HL-60/S4 (cell line): ENCODE measurements around the gene HOXB9.

Source experiments
- in situ Hi-C: fragments of 300-500 bp; cut with MboI; formaldehyde crosslinking; loops from 2 replicates; pipeline ENCODE4 v1.14.3; 2022; ENCODE audit warnings: low sequenced_read_pairs

HOXB9 gene

DNA sequence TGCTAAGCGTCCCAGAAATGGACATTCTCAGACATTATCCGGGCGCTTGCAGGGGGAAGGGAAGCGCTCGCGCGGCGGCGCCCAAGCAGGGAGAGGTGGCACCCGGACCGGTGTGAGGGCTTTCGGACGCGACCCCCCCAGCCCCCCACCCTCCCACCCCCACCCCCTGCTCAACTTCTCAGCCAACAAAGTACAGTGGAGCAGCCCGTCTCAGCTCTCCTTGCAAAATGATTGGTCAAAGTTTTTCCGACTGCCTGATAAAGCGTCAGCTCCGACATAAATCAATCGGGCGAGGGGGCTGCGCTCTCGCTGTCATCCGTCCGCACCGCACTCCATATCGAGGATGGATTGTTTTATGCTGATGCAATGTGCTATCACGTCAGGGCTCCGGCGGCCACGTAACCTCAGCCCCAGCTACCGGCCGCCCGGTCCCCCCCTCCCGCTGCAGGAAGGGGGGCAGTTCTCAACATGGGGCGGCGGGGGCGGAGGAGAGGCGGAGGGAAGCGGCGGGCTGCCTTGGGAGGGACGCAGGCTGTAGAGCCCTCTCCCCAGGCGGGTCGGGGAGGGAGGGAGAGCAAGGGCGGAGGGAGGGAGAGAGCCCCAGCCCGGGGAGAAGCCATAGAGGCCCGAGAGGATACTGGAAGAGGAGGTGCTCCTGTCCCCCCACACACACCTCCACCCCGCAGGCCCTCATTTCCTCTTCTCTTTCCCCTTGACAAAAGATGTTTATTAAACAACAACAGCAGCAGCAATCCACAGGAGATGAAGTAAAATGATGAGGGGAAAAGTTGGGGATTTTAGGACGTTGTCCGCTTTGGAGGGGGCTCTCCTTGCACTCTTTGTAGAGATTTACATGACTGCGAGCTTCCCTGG is at the start of gene HOXB9:
Gene HOXB9 (minus strand): TSS at position 114 of the 873 bp plus-strand sequence. CDS start 89 bp downstream, at position 25.
- in situ Hi-C loops = no loop called here

DNA sequence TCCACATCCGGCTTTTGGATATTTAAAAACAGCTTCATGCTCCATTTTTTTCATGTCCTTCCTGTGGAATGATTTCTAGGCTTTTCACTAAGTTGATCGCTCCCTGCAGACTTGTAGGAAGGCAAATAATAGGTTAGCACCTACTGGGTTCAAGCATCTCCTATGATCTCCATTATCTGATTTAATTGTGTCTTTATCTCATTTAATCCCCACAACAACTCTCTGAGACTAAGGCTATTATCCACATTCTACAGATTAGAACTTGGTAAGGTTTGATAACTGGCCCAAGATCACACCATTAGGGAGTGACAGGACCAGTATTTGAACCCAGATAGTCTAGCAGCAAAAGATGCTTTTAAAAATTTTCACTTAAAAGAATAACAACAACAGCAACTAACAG is 46.2 kb upstream of the HOXB9 start:
- in situ Hi-C loops = loop anchor here (10.0 kb wide), 1 partner anchor 122 kb away; no protein-coding TSS in a partner anchor

DNA sequence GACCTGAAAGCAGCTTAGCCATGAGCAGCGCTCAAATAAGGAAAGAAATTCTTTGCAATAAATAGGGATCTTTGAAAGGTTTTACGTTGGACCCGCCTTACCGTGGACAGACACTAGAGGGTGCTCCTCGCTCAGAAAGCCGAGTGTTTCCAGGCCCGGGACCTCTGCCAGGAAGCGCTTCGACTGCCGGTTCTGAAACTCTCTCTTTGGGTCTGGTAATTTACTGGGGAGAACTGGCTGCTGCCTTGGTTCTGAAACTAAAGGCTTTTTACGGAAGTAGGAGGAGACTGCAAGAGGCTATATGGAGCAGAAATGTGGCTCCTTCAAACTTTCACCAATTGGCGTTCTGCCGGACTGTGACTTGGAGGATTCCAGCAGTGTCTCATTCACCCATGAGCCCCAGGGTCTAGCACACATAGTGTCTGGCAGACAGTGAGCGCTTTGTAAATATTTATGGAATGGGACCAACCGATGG is 45.6 kb upstream of the HOXB9 start:
- in situ Hi-C loops = loop anchor here (10.0 kb wide), 1 partner anchor 123 kb away; no protein-coding TSS in a partner anchor

DNA sequence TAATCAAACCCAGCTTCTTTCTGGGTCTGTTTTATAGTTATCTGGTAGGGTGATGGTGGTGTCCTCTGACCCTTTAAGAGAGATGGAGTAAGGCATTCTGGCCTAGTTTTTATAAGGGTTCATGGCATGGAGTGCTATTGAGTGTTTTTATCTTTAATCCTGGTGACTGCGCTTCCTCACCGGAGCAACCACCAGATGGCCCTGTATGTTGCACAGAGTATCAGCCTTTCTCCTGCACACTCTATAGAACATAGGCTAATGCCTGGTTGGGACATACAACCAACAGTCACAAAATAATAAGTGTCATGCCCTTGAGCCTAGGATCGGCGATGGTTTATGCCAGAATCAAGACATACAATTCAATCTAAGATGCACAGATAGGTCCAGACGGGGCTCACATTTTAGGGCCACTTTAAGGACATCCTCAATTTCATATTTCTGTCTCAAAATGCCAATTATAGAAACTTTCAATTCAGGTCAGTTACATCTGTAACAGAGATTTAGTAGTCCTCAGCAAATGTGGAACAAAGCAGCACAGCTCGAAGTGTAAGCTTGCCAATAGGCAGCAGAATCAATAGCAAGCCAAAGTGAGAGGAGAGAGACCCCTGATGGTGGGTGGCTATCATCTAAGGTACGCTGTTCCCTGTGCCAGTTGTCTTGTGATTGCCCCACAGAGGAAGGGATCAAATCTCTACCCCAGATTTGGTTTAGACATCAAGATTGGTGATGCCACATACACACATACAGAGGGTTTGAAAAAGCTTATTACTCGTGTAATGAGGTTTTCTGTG is 37.2 kb upstream of the HOXB9 start:
- in situ Hi-C loops = no loop called here

DNA sequence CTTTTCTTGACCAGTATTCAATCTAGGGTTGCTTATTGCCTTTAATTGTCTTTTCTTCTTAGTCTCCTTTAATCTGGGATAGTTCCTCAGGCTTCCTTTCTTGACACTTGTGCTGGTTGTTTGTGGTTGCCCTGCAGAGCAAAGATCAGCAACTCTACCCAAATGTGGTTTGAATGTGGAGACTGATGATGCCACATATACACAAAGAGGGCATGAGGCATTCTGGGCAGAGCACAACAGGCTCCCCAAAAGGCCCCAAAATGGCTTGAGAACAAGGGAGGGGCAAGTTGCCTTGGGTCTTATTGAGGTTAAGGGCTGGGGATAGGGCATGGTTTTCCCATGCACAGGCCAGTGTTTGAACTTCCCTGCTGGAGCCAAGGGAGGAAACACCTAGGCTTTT is 29.8 kb upstream of the HOXB9 start:
- in situ Hi-C loops = no loop called here

DNA sequence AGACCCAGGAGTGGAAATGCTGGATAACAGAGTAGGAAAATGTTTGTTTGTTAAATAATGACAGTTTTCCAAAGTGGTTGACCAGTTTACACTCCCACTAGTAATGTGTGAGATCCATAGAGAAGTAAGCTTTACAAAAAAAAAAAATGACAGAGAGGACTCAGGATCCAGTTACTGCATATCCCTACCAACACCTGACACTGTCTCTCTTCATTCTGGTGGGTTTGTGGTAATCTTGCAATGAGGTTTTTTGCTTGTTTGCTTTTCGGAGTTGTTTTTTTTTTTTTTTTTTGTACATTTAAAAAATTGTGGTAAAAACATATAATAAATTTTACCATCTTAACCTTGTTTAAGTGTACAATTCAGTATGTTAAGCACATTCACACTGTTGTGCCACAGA is 23.6 kb upstream of the HOXB9 start:
- in situ Hi-C loops = no loop called here

DNA sequence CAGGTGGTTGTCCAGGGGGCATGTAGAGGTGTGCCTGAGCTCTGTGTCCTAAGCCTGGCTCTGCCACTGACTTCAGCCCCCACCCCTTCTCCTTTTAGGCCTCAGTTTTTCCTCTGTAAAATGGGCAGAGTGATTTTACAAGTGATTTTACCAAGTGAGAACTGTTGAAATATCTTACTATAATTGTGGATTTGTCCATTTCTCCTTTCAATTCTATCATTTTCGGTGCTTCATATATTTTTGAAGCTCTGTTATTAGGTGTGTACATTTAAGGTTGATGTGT is 21.7 kb upstream of the HOXB9 start:
- in situ Hi-C loops = no loop called here

DNA sequence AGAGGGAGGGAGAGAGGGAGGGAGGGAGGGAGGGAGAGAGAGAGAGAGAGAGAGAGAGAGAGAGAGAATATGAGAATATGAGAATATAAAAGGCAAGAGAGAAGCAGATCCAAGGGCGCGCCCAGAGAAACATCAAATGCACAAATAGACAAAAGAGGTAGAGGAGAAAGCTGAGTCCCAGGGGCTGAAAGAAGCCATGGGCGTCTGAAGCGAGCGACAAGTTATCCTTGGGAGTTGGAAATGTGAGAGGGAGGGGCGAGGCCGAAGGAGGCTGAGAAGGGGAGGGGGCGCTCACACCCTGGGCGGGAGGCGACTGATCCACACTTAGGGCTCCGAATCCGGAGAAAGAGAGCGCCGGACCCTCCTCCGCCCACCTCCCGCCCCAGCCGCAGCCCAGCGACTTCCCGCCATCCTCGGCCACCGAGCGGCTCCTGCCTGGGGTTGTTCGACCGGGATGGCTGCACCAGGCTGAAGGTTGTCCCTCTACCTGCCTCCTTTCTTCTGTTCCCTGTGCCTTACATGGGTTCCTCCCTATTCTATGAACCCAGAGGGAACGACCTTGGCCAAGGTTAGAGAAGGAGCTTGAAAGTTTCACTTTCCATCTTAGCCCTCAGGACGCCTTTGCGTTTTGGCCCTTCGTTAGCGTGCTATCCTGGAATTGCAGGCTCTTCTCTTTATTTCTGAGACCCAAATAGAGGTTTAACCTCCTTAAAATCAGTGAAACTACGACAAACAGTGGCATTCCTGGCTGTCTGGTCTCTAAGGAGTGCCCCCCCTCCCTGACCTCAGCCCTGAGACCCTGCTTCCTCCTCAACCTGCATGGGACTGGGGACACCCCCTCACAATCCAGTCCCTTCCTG is 21.2 kb upstream of the HOXB9 start:
- in situ Hi-C loops = no loop called here

DNA sequence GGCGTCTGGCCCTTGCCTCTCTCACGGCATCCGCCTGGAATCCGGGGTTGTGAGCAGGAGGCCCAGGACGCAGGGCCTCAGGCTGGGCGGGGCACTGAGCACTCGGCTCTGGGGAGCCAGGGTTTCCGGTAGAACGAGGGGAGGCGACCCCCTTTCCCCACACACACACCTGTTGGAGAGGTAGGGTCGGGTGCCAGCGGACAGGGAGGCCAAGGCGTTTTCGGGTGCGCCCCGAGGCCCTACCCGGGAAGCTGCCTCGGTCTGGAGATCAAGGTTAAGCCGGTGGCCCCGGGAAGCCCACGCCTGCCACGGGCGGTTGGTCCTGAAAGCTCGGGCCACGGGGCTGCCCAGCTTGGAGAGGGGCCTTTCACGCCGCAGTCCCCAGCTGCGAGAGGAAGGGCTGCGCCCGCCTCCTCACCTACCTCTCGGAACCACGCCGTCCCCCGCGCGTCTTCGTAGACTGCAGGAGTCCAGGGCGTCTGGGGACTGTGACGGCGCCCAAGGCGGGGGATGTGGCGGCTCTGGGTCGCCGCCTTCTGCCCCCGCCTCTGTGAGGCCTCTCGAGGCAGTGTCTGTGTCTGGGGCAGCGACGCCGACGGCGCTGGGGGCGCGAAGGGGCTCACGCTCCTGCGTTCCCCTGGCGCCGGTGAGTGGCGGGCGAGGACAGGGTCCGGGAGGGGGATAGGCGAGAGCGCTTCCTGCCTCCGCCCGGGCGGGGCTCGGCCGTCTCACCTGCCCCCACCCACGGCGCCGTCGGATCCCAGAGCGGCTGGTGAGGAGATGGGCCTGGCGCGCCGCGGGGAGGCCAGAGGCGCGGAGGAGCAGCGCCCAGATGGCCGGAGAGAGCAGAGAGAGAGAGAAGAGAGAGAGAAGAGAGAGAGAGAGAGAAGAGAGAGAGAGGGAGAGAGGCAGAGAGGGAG is 20.3 kb upstream of the HOXB9 start:
- in situ Hi-C loops = no loop called here

DNA sequence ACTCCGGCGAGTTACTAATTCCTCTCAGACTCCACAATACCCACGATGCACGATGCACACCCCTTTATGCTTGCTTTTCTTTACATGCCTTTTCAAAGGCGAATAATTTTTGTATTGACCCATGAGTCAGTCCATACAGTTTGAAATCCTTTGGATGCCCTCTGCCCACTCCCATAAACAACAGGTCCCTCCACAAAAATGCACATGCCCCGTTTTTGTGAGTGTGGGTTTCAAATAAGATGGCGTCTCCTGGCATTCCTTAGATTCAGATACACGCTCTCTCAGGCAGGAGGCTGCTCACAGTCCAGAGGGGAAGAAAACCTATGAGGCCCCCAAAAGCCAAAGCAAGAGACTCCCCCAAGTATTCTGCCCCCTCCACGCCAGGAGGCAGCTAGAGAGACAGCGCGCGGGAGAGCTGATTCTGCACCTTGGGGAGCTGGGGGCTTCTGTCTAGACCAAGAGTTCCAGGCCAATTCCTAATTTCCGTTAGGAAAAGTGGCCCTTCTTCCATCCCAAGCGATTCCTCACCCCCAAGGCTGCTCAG is 19.6 kb upstream of the HOXB9 start:
- in situ Hi-C loops = no loop called here

DNA sequence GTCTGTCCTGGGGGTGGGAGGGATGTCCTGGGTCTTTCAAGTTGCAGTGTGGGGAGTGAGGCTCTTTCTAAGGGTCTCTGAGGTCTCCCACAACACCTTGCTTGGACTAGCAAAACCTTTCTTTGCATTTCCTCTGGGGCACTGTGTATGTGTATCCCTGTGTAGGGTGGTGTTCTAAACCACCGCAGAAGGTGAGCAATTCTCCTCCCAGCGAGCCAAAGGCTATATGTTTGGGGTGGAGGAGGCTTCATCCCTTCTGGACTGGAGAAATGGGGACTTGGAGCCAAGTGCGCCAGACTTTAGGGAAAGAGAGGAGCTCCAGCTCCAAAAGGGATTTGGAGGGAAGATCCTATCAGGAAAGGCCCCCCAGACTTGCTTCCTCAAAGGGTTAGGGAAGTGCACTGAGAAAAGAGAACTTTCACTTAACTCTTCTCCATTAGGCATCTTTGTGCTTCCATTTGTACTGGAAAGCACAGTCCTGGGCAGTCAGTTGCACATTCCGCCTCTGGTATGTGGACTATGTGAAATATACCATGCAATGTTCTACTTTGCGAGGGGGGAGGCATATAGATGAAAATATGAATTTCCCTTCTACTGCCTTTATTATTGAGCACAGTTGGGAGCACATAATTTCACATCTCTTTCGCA is 18.9 kb upstream of the HOXB9 start:
- in situ Hi-C loops = no loop called here

DNA sequence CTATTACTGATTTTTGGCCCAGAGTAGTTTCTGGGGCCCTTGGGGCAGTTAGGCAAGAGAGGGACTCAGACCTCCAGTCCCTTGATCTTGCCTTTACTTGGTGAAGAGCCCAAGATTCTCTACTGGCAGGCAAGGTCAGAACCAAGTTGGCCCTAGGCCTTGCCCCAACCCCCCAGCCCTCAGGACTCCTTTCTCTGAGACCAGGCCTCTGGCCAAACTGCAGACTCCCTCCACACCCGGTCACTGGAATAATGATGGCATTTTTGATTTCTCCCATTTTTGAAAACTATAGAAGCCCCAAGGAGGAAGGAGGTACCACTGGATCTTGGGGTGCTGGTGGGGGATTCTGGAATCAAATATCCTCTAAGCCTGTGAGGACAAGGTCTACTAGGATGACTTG is 18.0 kb upstream of the HOXB9 start:
- in situ Hi-C loops = no loop called here

DNA sequence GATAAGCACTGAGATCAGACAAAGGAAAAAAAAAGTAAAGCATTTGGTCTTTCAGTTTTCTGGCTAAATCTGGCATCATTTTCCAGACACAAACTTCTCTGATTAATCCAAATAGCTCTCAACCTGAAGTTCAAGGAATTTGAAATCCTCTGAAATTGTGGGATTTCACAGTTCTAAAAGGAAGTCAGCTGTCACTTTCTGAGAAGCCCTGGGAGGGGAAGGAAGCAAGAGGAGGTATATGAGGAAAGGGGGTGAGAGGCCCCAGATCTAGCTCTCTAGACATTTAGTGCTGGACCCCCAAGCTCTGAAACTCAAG is 17.5 kb upstream of the HOXB9 start:
- in situ Hi-C loops = no loop called here

DNA sequence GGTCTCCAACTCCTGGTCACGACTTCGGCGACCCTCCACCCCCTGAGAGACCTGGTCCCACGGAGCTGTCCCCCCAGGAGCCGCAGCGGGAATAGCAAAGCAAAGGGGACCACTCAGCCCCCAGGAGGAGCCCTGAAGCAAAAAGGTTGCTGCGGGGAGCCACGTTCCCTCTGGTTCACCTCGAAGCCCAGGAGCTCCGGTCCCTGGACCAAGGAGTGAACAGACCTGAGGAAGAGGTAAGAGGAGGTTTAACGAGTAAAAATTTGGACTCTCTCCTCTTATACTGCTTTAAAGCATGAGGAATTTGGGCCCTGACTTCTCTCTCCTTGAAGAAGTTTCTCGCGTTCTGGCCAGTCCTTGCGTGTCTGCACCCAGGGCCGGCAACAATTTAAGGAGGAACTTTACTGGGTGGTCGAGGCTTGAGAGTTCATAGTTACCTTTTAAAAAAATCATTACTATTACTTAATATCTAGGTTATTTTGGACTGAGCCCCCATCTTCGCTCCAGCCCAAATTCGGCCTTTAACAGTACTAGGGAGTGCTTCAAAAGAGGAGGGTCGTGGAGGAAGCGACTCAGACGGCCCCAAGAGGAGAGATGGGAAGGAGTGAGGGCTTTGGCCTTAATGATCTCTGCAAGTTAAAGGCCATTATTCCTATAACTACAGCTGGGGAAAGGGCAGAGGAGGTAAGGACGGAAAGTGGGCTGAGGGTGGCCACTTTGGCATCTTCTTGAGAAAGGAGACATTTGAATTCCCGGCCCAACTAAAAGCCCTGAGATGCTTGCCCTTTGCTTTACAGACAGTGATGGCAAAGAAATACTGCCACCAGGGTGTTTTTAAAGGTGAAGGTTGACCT is 16.9 kb upstream of the HOXB9 start:
- in situ Hi-C loops = no loop called here

DNA sequence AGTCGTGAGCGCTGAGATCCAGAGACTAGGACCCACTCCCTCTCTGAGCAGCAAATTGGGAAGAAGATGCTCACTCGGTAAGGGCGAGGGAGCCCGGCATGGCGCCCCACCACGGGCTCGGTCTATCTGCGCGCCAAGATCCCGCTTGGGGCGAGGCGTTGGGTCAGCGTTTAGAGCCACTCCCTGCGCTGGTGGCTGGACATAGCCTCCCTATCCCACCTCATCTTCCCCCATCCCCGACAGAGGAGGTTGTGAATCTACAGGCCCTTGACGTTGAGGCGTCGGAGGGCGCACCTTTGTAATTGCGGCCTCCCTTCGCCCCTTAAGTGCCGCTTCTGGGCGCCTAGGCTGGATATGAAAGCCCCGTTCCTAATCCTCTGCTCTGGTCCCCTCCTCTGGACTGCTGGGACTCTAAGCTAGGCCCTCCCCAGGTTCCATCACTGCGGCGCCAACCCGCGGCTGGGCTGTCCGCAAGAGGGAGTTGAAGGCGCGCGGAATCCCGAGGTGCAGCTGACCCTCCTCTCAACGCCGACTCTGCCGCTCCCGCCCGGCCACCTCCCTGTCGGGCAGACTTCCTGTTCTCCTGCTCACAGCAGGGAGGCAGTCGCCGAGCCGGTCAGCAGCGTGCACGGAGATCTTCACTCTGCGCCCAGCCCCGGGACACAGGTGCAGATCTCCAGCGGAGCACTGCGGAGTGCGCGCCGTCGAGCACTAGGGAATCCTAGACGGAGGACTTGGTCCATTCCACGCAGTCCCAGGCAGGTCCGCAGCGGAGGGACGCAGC is 16.1 kb upstream of the HOXB9 start:
- in situ Hi-C loops = no loop called here

DNA sequence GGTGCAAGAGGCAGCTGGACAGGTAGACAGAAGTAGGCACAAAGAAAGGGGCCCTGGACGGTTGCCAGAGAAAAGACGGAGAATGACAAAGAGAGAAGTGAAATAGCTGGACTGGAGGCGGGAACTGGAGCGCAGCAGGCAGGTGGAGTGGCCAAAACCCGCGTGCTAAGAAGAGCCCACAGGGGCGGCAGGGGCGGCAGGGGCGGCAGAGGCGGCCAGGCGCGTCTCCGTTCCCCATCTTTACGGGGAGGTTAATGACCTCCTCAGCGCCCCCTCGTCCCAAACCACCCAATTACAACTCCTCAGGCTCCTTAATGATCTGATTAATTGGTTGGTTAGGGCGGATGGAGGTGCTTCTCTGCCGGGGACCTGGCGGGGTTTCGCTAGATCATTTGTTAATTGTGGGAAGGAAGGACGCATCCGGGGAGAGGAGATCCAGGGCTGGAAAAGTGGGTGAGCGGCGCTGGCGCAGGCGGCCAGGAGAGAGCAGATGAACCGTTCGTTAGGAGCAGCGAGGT is 15.4 kb upstream of the HOXB9 start:
- in situ Hi-C loops = no loop called here

DNA sequence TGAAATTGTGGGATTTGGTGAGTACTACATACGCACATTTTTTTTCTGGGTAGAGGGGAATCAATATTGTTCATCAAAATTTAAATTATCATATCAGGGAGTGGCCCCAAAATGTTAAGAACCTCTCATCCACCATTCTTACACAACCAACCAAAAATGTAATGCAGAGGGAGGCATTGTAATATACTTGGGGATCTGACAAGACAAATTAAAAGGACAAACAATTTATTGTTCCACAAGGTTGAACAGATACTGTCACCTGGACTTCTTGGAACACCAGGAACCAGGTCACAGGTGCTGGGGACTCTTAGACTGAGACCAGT is 14.7 kb upstream of the HOXB9 start:
- in situ Hi-C loops = no loop called here
